GM19099 (cell line): Measurements from ENCODE around the gene ACTRT3.

Source experiments
- POLR2A ChIP-seq: IDR thresholded peaks from 3 replicates; pipeline ENCODE4 v1.6.1; 2011; ENCODE audit warnings: low read depth; ENCODE audit not compliant: insufficient read length; ENCODE audit errors: extremely low read depth

The ACTRT3 gene

GRCh38 chr3:169755488-169755887 is 13.9 kb downstream of the ACTRT3 start:
- TF ChIP-seq POLR2A = no peak

- no peak for TF ChIP-seq POLR2A
These were observed 14.7 kb downstream of the ACTRT3 start for GRCh38 chr3:169754711-169755110.

- no peak for TF ChIP-seq POLR2A
These were observed 17.5 kb downstream of the ACTRT3 start for GRCh38 chr3:169751875-169752274.

GRCh38 chr3:169750665-169751064 is 18.7 kb downstream of the ACTRT3 start:
- TF ChIP-seq POLR2A = no peak

- TF ChIP-seq POLR2A = no peak
These were observed 20.7 kb downstream of the ACTRT3 start for GRCh38 chr3:169748670-169749069.

- TF ChIP-seq POLR2A = no peak
These were observed 22.4 kb downstream of the ACTRT3 start for GRCh38 chr3:169746924-169747323.

- no peak for TF ChIP-seq POLR2A
These were observed 24.9 kb downstream of the ACTRT3 start for GRCh38 chr3:169744366-169745054.

GRCh38 chr3:169739067-169739466 is 30.3 kb downstream of the ACTRT3 start:
- TF ChIP-seq POLR2A = no peak

GRCh38 chr3:169722724-169723123 is 46.6 kb downstream of the ACTRT3 start:
- TF ChIP-seq POLR2A = no peak
